ENCODE measurements around the gene RREB1.

DNA sequence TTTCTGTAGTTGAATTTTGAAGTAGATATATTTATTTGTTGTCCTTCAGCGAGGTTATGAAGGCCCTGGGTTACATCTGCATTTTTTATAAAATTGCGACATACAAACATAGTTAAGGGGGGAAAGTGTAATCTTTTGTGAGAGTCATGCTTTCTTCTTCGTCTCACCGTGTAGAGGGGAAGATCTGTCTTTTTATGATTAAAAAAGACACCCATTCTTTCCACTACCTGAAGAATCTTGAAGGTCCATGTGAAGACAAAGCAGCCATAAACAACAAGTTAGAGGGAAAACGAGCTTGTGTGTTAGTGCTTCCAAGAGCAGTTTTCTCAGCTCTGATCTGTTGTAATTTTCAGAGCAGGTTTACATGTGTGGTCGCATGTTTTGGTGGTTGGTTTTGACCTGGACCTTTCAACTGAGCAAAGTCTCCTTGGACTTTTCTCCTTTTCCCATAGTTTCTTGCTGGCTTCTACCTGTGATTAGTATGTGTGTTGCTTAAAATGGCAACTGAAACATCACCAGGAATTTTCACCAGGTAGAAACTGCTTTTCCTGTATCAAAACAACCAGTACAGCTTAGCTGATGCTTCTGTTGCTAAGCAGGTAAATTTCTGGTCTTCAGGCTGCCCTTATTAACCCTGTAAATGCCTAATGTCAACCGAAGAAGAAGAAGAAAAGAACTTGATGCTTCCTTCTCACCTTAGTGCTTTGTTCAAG, 37.3 kb downstream of the RREB1 start:
- TF ChIP-seq CTCF (IDR thresholded peaks at IDR 0.05) (no peak), POLR2A (IDR thresholded peaks at IDR 0.05) (no peak)

All from adrenal gland (tissue), 5 donors.